Prostate gland (tissue), 2 donors: ENCODE data around the gene FMO2. TPM values are rescaled to one million over a fixed set of nuclear protein-coding genes. Genes with fewer than 3 reads are reported as not detected.

Source experiments
- DNase-seq: peaks from one replicate; pipeline ENCODE4 v3.0.0-alpha.2; 2019; ENCODE audit warnings: low spot score
- H3K27ac ChIP-seq, 2 donors: fragments of 200-600 bp; sonication (generic); 2 replicates each; pipeline ENCODE4 v1.5.1; 2017 to 2019
- H3K27me3 ChIP-seq: fragments of 200-600 bp; sonication (generic); replicated peaks from 2 replicates; pipeline ENCODE4 v1.5.1; 2019; ENCODE audit not compliant: insufficient read depth
- H3K36me3 ChIP-seq, 2 donors: fragments of 200-600 bp; sonication (generic); 1 replicate in 1 of 2; 2 replicates in 1 of 2; pipeline versions ENCODE4 v1.5.1 to v1.8.1; 2017 to 2019
- H3K4me1 ChIP-seq: fragments of 200-600 bp; sonication (generic); replicated peaks from 2 replicates; pipeline ENCODE4 v1.5.1; 2019
- H3K4me3 ChIP-seq, 2 donors: fragments of 200-600 bp; sonication (generic); 2 replicates each; pipeline ENCODE4 v1.5.1; 2017 to 2019
- H3K9me3 ChIP-seq: fragments of 200-600 bp; sonication (generic); 2 replicates; pipeline ENCODE4 v1.5.1; 2017
- CTCF ChIP-seq, 4 experiments: fragments of 200-600 bp in 2 of 4; fragments of 450-650 bp in 2 of 4; sonication (generic) in 2 of 4; IDR thresholded peaks; 1 replicate in 3 of 4; 2 replicates in 1 of 4; pipeline ENCODE4 v1.5.1; 2016 to 2019; ENCODE audit warnings: antibody characterized with exemption in 4 of 4, mild to moderate bottlenecking in 2 of 4, moderate library complexity in 2 of 4
- POLR2A ChIP-seq: fragments of 450-650 bp; IDR thresholded peaks from one replicate; pipeline ENCODE4 v1.6.1; 2016; ENCODE audit warnings: antibody characterized with exemption, mild to moderate bottlenecking
- POLR2AphosphoS5 ChIP-seq: sonication (generic); formaldehyde crosslinking; IDR thresholded peaks from one replicate; pipeline ENCODE4 v1.6.1; 2017; ENCODE audit warnings: antibody characterized with exemption
- WGBS: methylation state at CpG from one replicate; pipeline ENCODE4 v1.1.5; 2018; 5-methylcytosine and 5-hydroxymethylcytosine counted together
- intact Hi-C: fragments of 100-400 bp; cut with DNase I; formaldehyde crosslinking; loops from one replicate; pipeline ENCODE4 v1.14.2; 2022
- total RNA-seq, 2 donors: library from RNA; depleted of rRNA; stranded (reverse); fragments of >200 nt; gene quantifications; one replicate each; pipeline ENCODE4 v1.1.0, GENCODE V29; 2016

Gene FMO2
- total RNA-seq, 2 donors from 2014 or later = 6.5 to 10.6 TPM

GRCh38 chr1:171195767-171196166, 10.7 kb downstream of the FMO2 start:
- Histone ChIP-seq H3K9me3 (no peaks in the 10 kb centered on the region), H3K4me3 (no peak overlapping the region), H3K4me1 (no peaks in the 10 kb centered on the region), H3K27ac (no peak overlapping the region), H3K27me3 (no peaks in the 10 kb centered on the region), H3K36me3 (no peaks in the 10 kb centered on the region)
- DNase-seq = no peak
- 71% methylated on average over 3 of the region's 3 CpGs for WGBS
- no peak for TF ChIP-seq POLR2A
- no peak for TF ChIP-seq POLR2AphosphoS5
- TF ChIP-seq CTCF (IDR thresholded peaks at IDR 0.05) = no peak
- intact Hi-C loops = no loop called here

GRCh38 chr1:171196351-171196750, 11.3 kb downstream of the FMO2 start:
- Histone ChIP-seq H3K4me3 (no peak overlapping the region), H3K9me3 (no peaks in the 10 kb centered on the region), H3K27ac (no peak overlapping the region), H3K36me3 (no peaks in the 10 kb centered on the region), H3K4me1 (no peaks in the 10 kb centered on the region), H3K27me3 (no peaks in the 10 kb centered on the region)
- TF ChIP-seq POLR2AphosphoS5 = no peak
- TF ChIP-seq POLR2A = no peak
- no peak for TF ChIP-seq CTCF (IDR thresholded peaks at IDR 0.05)
- 88% methylated on average over 3 of the region's 3 CpGs for WGBS
- intact Hi-C loops = no loop called here
- DNase-seq = no peak

GRCh38 chr1:171198081-171198480, 13.0 kb downstream of the FMO2 start:
- Histone ChIP-seq H3K27ac (no peak overlapping the region), H3K27me3 (no peaks in the 10 kb centered on the region), H3K4me3 (no peak overlapping the region), H3K9me3 (no peaks in the 10 kb centered on the region), H3K4me1 (no peaks in the 10 kb centered on the region), H3K36me3 (no peaks in the 10 kb centered on the region)
- intact Hi-C loops = no loop called here
- DNase-seq = no peak
- 89% methylated on average over 3 of the region's 3 CpGs for WGBS
- TF ChIP-seq CTCF (IDR thresholded peaks at IDR 0.05) (no peak), POLR2AphosphoS5 (no peak), POLR2A (no peak)

- Histone ChIP-seq H3K4me1 (no peaks in the 10 kb centered on the region), H3K9me3 (no peaks in the 10 kb centered on the region), H3K36me3 (no peaks in the 10 kb centered on the region), H3K27me3 (no peaks in the 10 kb centered on the region), H3K4me3 (no peak overlapping the region), H3K27ac (no peak overlapping the region)
- WGBS = 89% methylated on average over 5 of the region's 5 CpGs
- intact Hi-C loops = no loop called here
- no peak for DNase-seq
- TF ChIP-seq CTCF (IDR thresholded peaks at IDR 0.05) (no peak), POLR2AphosphoS5 (no peak), POLR2A (no peak)
Observed at GRCh38 chr1:171204296-171204695, 19.2 kb downstream of the FMO2 start.

GRCh38 chr1:171206204-171206977, 21.3 kb downstream of the FMO2 start:
- H3K4me3 ChIP-seq = no peak overlapping the region
- H3K27ac ChIP-seq = no peak overlapping the region
- TF ChIP-seq POLR2AphosphoS5 (no peak), POLR2A (no peak), CTCF (IDR thresholded peaks at IDR 0.05) (no peak)
- H3K9me3 ChIP-seq = no peaks in the 10 kb centered on the region
- H3K36me3 ChIP-seq = no peaks in the 10 kb centered on the region
- WGBS = 80% methylated on average over 3 of the region's 3 CpGs
- DNase-seq = no peak
- H3K4me1 ChIP-seq = no peaks in the 10 kb centered on the region
- H3K27me3 ChIP-seq = no peaks in the 10 kb centered on the region
- intact Hi-C loops = no loop called here
